H1 (cell line): ENCODE measurements around the gene NECAB3.

Experiments used
- CBX8 ChIP-seq: fragments of 300-800, 300-1000 bp; sonication (generic); IDR thresholded peaks from 2 replicates; pipeline ENCODE4 v1.7.1; 2016; ENCODE audit warnings: low read depth, low read length, borderline replicate concordance
- EGR1 ChIP-seq: IDR thresholded peaks from 2 replicates; pipeline ENCODE4 v1.6.1; 2011; ENCODE audit warnings: low read depth, low read length, borderline replicate concordance
- HDAC2 ChIP-seq, 2 experiments: fragments of 300-600 bp in 1 of 2; sonication (generic) in 1 of 2; IDR thresholded peaks; 2 replicates each; pipeline ENCODE4 v1.6.1; 2011 to 2012; ENCODE audit warnings: low read depth in 2 of 2, low read length in 2 of 2, mild to moderate bottlenecking in 2 of 2, moderate library complexity in 2 of 2, borderline replicate concordance in 1 of 2, inconsistent platforms in 1 of 2
- MAFK ChIP-seq: IDR thresholded peaks from 2 replicates; pipeline ENCODE4 v1.6.1; 2012; ENCODE audit warnings: low read depth, mild to moderate bottlenecking, improper control_type of control experiment, low read length
- NRF1 ChIP-seq: IDR thresholded peaks from 2 replicates; pipeline ENCODE4 v1.6.1; 2011; ENCODE audit warnings: mild to moderate bottlenecking, low read depth, low read length, improper control_type of control experiment
- SIRT6 ChIP-seq: IDR thresholded peaks from one replicate; pipeline ENCODE4 v1.7.1; 2012; ENCODE audit warnings: low read length, inconsistent platforms
- TAF1 ChIP-seq: IDR thresholded peaks from 2 replicates; pipeline ENCODE4 v1.6.1; 2011; ENCODE audit warnings: mild to moderate bottlenecking, low read depth, low read length
- TAF7 ChIP-seq: optimal IDR thresholded peaks from 2 replicates; pipeline ENCODE3; 2011; ENCODE audit warnings: low read depth, mild to moderate bottlenecking, inconsistent platforms, low read length, moderate library complexity, borderline replicate concordance
- YY1 ChIP-seq: IDR thresholded peaks from 2 replicates; pipeline ENCODE4 v1.6.1; 2011; ENCODE audit warnings: low read depth, mild to moderate bottlenecking, low read length
- ZNF274 ChIP-seq: IDR thresholded peaks from 2 replicates; pipeline ENCODE4 v1.7.0; 2012; ENCODE audit warnings: low read length, borderline replicate concordance; ENCODE audit errors: extremely low read depth
- TF ChIP-seq, protein P1 (sequence below), 3 experiments: IDR thresholded peaks; 1 replicate in 2 of 3; 2 replicates in 1 of 3; pipeline versions ENCODE4 v1.5.1 to v1.6.1; 2011; ENCODE audit warnings: low read length in 3 of 3, mild to moderate bottlenecking in 3 of 3, inconsistent platforms in 2 of 3, low read depth in 1 of 3, moderate library complexity in 1 of 3; ENCODE audit not compliant: insufficient read depth in 1 of 3; ENCODE audit errors: control extremely low read depth in 1 of 3

DNA sequence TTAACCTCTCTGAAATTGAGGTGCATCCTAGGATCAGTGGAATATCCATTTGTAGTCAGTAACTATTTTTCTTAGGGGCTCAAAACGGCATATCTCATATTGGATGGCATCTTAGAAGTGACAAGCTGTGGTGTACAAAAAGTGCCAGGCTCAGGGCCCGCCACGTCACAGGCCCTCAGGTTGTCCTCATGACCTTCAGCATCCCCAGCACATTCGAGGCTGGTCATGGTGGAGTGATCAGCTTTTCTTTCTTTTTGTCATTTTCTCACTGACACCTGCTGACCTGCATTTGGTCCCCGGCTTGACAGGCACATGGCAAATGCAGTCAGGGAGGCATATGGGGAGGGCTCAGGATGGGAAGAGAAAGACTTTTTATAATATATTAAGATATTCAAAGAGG is 19.1 kb upstream of the NECAB3 start:
- TF ChIP-seq, protein P1, sequence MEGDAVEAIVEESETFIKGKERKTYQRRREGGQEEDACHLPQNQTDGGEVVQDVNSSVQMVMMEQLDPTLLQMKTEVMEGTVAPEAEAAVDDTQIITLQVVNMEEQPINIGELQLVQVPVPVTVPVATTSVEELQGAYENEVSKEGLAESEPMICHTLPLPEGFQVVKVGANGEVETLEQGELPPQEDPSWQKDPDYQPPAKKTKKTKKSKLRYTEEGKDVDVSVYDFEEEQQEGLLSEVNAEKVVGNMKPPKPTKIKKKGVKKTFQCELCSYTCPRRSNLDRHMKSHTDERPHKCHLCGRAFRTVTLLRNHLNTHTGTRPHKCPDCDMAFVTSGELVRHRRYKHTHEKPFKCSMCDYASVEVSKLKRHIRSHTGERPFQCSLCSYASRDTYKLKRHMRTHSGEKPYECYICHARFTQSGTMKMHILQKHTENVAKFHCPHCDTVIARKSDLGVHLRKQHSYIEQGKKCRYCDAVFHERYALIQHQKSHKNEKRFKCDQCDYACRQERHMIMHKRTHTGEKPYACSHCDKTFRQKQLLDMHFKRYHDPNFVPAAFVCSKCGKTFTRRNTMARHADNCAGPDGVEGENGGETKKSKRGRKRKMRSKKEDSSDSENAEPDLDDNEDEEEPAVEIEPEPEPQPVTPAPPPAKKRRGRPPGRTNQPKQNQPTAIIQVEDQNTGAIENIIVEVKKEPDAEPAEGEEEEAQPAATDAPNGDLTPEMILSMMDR (IDR thresholded peaks at IDR 0.05; ENCODE audit: control extremely low read depth in 1 of 3, insufficient read depth in 1 of 3, low read depth in 1 of 3, low read length in 3 of 3) = no peak
- TF ChIP-seq ZNF274 = no peak
- no peak for TF ChIP-seq SIRT6
- no peak for TF ChIP-seq EGR1
- TF ChIP-seq MAFK = no peak
- no peak for TF ChIP-seq NRF1
- TF ChIP-seq CBX8 = no peak
- no peak for TF ChIP-seq TAF7
- TF ChIP-seq HDAC2 (IDR thresholded peaks at IDR 0.05; ENCODE audit: borderline replicate concordance in 1 of 2, low read depth in 2 of 2, low read length in 2 of 2) = no peak
- no peak for TF ChIP-seq YY1
- no peak for TF ChIP-seq TAF1
